ENCODE data around the gene EFTUD2. TPM values are rescaled to one million over a fixed set of nuclear protein-coding genes. Genes with fewer than 3 reads are reported as not detected.

The EFTUD2 gene
- total RNA-seq, 1 experiment from 2014 or later: 119 TPM

DNA sequence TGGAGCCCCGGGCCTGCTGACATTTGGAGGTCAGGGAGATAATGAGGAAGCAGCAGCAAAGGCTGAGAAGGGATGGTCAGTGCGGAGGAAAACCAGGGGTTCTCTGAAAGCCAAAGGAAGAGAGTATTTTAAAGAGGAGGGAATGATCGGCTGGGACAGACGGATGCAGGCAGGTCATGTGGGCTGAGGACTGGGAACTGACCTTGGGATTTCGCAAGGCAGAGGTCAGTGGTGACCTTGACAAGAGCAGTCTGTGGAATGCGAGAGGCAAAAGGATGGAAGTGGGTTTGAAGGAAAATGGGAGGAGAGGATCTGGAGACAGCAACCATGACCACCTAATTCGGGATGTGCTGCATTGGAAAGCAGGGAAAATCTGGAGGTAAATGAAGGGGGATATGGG is 10.2 kb downstream of the EFTUD2 start:
- CTCF ChIA-PET: interaction anchor here (1.0 to 1.2 kb wide), 2 partner anchors 10 to 11 kb away, joined by 3 read pairs; partner anchors contain the start of gene EFTUD2

DNA sequence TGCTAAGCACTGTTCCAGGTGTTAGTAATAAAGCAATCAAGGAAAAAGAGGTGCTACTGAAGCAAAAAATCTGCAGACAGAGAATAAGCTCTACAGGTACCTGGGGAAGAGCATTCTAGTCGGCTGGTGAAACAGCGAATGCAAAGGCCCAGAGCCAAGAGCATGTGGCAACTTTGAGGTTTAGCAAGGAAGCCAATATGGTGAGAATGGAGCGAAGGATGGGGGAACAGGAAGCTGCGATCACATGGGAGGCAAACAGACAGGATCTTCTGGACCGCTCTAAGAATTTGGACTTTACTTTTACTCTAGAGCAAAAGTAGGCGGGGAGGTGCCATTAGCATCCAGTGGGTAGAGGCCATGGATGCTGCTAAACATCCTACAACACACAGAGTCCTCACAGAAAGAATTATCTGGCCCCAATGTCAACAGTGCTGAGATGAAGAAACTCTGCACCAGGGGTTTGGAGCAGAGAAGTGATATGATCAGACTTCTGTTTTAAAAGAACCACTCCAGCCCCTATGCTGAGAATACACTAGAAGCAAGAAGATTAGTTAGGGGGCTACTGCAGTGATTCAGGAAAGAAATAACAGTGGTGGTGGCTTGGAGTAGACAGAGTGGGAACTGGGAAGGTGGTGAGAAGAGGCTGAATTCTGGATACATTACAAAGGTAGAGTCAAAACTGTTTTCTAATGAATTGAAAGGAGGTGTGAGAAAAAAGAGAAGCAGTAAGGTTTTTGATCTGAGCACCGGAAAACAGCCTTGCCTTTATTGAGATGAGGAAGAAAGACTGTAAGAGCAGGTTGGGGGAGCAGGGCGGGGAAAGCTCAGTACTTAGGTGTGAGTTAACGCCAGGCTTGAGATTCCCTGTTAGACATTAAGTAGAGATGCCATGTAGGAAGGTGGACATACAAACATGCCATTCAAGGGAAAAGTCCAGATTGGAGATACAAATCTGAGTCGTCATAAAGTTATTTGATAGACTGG is 11.0 kb downstream of the EFTUD2 start:
- no TSS peak for BruUV-seq (replicated peaks)
- H3K27me3 Mint-ChIP-seq (ENCODE audit: insufficient read depth, unreplicated experiment): no peaks in the 10 kb centered on the region
- no peak overlapping the region for H3K4me3 Mint-ChIP-seq (ENCODE audit: unreplicated experiment)
- ChIA-PET POLR2A (no interaction called here), CTCF (no interaction called here)
- TF ChIP-seq, protein P1, sequence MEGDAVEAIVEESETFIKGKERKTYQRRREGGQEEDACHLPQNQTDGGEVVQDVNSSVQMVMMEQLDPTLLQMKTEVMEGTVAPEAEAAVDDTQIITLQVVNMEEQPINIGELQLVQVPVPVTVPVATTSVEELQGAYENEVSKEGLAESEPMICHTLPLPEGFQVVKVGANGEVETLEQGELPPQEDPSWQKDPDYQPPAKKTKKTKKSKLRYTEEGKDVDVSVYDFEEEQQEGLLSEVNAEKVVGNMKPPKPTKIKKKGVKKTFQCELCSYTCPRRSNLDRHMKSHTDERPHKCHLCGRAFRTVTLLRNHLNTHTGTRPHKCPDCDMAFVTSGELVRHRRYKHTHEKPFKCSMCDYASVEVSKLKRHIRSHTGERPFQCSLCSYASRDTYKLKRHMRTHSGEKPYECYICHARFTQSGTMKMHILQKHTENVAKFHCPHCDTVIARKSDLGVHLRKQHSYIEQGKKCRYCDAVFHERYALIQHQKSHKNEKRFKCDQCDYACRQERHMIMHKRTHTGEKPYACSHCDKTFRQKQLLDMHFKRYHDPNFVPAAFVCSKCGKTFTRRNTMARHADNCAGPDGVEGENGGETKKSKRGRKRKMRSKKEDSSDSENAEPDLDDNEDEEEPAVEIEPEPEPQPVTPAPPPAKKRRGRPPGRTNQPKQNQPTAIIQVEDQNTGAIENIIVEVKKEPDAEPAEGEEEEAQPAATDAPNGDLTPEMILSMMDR (IDR thresholded peaks at IDR 0.05; ENCODE audit: unreplicated experiment): no peak
- DNase-seq (ENCODE audit: unreplicated experiment): no peak
- H3K27ac Mint-ChIP-seq (ENCODE audit: low read depth, unreplicated experiment): no peak overlapping the region
- H3K36me3 Mint-ChIP-seq (ENCODE audit: insufficient read depth, unreplicated experiment): peaks cover 55% of the 10 kb centered on the region
- no peaks in the 10 kb centered on the region for H3K4me1 Mint-ChIP-seq (ENCODE audit: insufficient read depth, unreplicated experiment)
- no peaks in the 10 kb centered on the region for H3K9me3 Mint-ChIP-seq (ENCODE audit: unreplicated experiment)
- intact Hi-C loops (cut with micrococcal nuclease): no loop called here

More for the DNA sequence above, 10.2 kb downstream of the EFTUD2 start:
- POLR2A ChIA-PET: interaction anchor here (1.1 kb wide), 2 partner anchors 10 to 113 kb away, joined by 3 to 8 read pairs; partner anchors contain the start of gene EFTUD2
- Mint-ChIP-seq H3K27me3 (ENCODE audit: insufficient read depth, unreplicated experiment) (no peaks in the 10 kb centered on the region), H3K4me1 (ENCODE audit: insufficient read depth, unreplicated experiment) (no peaks in the 10 kb centered on the region), H3K36me3 (ENCODE audit: insufficient read depth, unreplicated experiment) (peaks cover 56% of the 10 kb centered on the region), H3K9me3 (ENCODE audit: unreplicated experiment) (no peaks in the 10 kb centered on the region), H3K27ac (ENCODE audit: low read depth, unreplicated experiment) (no peak overlapping the region), H3K4me3 (ENCODE audit: unreplicated experiment) (no peak overlapping the region)
- intact Hi-C loops (cut with micrococcal nuclease): no loop called here
- BruUV-seq (replicated peaks): no TSS peak
- no peak for DNase-seq (ENCODE audit: unreplicated experiment)
- TF ChIP-seq, protein P1 (IDR thresholded peaks at IDR 0.05; ENCODE audit: unreplicated experiment): no peak

- no peak overlapping the region for H3K27ac Mint-ChIP-seq (ENCODE audit: low read depth, unreplicated experiment)
These were observed 12.2 kb downstream of the EFTUD2 start for GRCh38 chr17:44887016-44887415.

DNA sequence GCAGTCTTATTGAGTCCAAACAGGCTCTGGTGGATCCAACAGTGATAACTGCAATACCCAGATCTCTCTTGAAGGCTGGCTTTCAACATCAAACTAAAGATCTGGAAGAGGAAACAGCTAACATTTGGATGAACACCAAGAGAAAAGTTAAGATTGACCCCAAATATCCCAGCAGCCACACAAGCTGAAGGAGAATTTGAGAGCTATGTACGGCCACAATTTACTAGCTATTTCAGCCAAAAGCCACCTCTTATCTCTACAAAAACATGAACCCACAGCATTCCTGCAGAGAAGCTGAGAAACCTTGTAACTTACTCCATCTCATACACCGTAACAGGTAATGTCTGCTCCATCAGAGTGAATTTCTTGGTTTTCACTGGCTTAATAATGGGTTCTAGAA is 14.3 kb downstream of the EFTUD2 start:
- no peaks in the 10 kb centered on the region for H3K4me1 Mint-ChIP-seq (ENCODE audit: insufficient read depth, unreplicated experiment)
- H3K36me3 Mint-ChIP-seq (ENCODE audit: insufficient read depth, unreplicated experiment): peaks cover 67% of the 10 kb centered on the region
- BruUV-seq (replicated peaks): no TSS peak

More at GRCh38 chr17:44887016-44887415, 12.2 kb downstream of the EFTUD2 start:
- ChIA-PET CTCF (no interaction called here), POLR2A (no interaction called here)
- no TSS peak for BruUV-seq (replicated peaks)
- H3K27me3 Mint-ChIP-seq (ENCODE audit: insufficient read depth, unreplicated experiment): no peaks in the 10 kb centered on the region
- peaks cover 55% of the 10 kb centered on the region for H3K36me3 Mint-ChIP-seq (ENCODE audit: insufficient read depth, unreplicated experiment)
- no peaks in the 10 kb centered on the region for H3K9me3 Mint-ChIP-seq (ENCODE audit: unreplicated experiment)
- no peaks in the 10 kb centered on the region for H3K4me1 Mint-ChIP-seq (ENCODE audit: insufficient read depth, unreplicated experiment)
- H3K4me3 Mint-ChIP-seq (ENCODE audit: unreplicated experiment): no peak overlapping the region
- DNase-seq (ENCODE audit: unreplicated experiment): no peak
- TF ChIP-seq, protein P1 (IDR thresholded peaks at IDR 0.05; ENCODE audit: unreplicated experiment): no peak
- intact Hi-C loops (cut with micrococcal nuclease): no loop called here

More for the DNA sequence above, 14.3 kb downstream of the EFTUD2 start:
- intact Hi-C loops (cut with micrococcal nuclease): no loop called here
- Mint-ChIP-seq H3K27ac (ENCODE audit: low read depth, unreplicated experiment) (no peak overlapping the region), H3K9me3 (ENCODE audit: unreplicated experiment) (no peaks in the 10 kb centered on the region), H3K27me3 (ENCODE audit: insufficient read depth, unreplicated experiment) (no peaks in the 10 kb centered on the region), H3K4me3 (ENCODE audit: unreplicated experiment) (no peak overlapping the region)
- no peak for DNase-seq (ENCODE audit: unreplicated experiment)
- POLR2A ChIA-PET: interaction anchor here (1.2 to 1.7 kb wide), 2 partner anchors 10 to 13 kb away, joined by 4 read pairs; no protein-coding TSS in a partner anchor
- CTCF ChIA-PET: interaction anchor here (0.6 to 1.1 kb wide), 3 partner anchors 11 to 105 kb away, joined by 3 to 5 read pairs (median 3); no protein-coding TSS in a partner anchor
- TF ChIP-seq, protein P1 (IDR thresholded peaks at IDR 0.05; ENCODE audit: unreplicated experiment): no peak
